Measurements from ENCODE around the gene PRPF19. TPM values are rescaled to one million over a fixed set of nuclear protein-coding genes. Genes with fewer than 3 reads are reported as not detected.

Gene PRPF19
- total and polyA plus RNA-seq, 2 of the 8 experiments (the other 6 are each of a cell fraction or from before 2014, with no cell fraction given): 107 to 141 TPM

DNA sequence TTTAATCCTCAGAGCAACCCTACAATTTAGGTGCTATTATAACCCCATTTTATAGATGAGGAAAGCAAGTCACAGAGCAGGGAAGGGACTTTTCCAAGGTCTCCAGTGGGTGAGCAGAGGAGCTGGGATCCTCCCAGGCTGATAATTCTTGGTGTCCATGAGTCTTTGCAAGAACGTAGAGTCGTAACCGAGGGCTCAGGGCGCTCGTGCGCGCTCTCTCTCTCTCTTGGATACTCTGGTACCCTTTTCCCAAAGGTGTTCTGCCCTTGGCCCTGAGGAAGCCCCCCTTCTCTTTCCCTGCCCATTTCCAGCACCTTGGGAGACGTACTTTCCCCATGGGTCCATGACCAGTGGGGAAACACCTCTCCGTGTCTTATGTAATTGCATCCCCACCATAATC lies 44.2 kb downstream of the PRPF19 start:
- POLR2A ChIA-PET (ENCODE audit: partially characterized antibody): no interaction called here
- WGBS, 2 experiments (ENCODE audit: extremely low coverage in 1 of 2, insufficient coverage in 1 of 2, insufficient read length in 1 of 2, insufficient replicate concordance in 2 of 2, low coverage in 1 of 2, low lambda C conversion rate in 2 of 2, missing lambda C conversion rate in 1 of 2): 83% methylated on average over 6 of the region's 9 CpGs; no CpG with 5 or more reads in 1 of the 2 experiments
- no peak overlapping the region for H3K18ac ChIP-seq (ENCODE audit: extremely low read depth, low read length)
- no peak for TF ChIP-seq JUN (IDR thresholded peaks at IDR 0.05; ENCODE audit: low read depth, low read length)
- TF ChIP-seq BCL11A (IDR thresholded peaks at IDR 0.05; ENCODE audit: low read depth in 2 of 2, low read length in 2 of 2): no peak
- TF ChIP-seq TAF1 (IDR thresholded peaks at IDR 0.05; ENCODE audit: low read depth, low read length): no peak
- TF ChIP-seq, protein P1, sequence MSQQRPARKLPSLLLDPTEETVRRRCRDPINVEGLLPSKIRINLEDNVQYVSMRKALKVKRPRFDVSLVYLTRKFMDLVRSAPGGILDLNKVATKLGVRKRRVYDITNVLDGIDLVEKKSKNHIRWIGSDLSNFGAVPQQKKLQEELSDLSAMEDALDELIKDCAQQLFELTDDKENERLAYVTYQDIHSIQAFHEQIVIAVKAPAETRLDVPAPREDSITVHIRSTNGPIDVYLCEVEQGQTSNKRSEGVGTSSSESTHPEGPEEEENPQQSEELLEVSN (IDR thresholded peaks at IDR 0.05): no peak
- no peak for TF ChIP-seq PHF8 (conservative IDR thresholded peaks at IDR 0.05; ENCODE audit: low read depth, low read length)
- TF ChIP-seq EGR1 (IDR thresholded peaks at IDR 0.05; ENCODE audit: borderline replicate concordance, low read depth, low read length): no peak
- TF ChIP-seq RFX5 (IDR thresholded peaks at IDR 0.05; ENCODE audit: borderline replicate concordance, low read depth, low read length): no peak
- TF ChIP-seq RXRA (IDR thresholded peaks at IDR 0.05; ENCODE audit: insufficient read depth, low read depth, low read length): no peak
- TF ChIP-seq POU5F1 (IDR thresholded peaks at IDR 0.05; ENCODE audit: low read depth, low read length): no peak
- TF ChIP-seq TCF12 (IDR thresholded peaks at IDR 0.05; ENCODE audit: low read depth, low read length): no peak
- TF ChIP-seq CTBP2 (IDR thresholded peaks at IDR 0.05; ENCODE audit: borderline replicate concordance, insufficient read depth, insufficient read length, low read length): no peak
- no peak for TF ChIP-seq BRCA1 (IDR thresholded peaks at IDR 0.05; ENCODE audit: low read depth, low read length)
- TF ChIP-seq HDAC6 (IDR thresholded peaks at IDR 0.05; ENCODE audit: low read depth, low read length): no peak
- TF ChIP-seq SP2 (IDR thresholded peaks at IDR 0.05; ENCODE audit: low read length): no peak
- TF ChIP-seq TAF7 (optimal IDR thresholded peaks at IDR 0.05; ENCODE audit: borderline replicate concordance, low read depth, low read length): no peak

More for the DNA sequence above, 44.2 kb downstream of the PRPF19 start:
- Histone ChIP-seq H4K20me1 (replicated peaks in 1 of 2; ENCODE audit: control insufficient read depth in 1 of 2, insufficient read depth in 2 of 2, low read length in 2 of 2) (no peaks in the 10 kb centered on the region), H3K23ac (ENCODE audit: insufficient read length) (no peak overlapping the region), H4K5ac (ENCODE audit: insufficient read length, low read depth, low read length) (no peak overlapping the region), H3K4ac (replicated peaks; ENCODE audit: insufficient read length, low read depth, low read length) (no peak overlapping the region), H3K9ac (replicated peaks in 1 of 4; ENCODE audit: extremely low read depth in 1 of 4, low read depth in 3 of 4, low read length in 3 of 4) (no peak overlapping the region), H3K27me3 (replicated peaks in 1 of 4; ENCODE audit: control insufficient read depth in 3 of 4, extremely low read depth in 1 of 4, insufficient read depth in 3 of 4, low read length in 3 of 4) (no peaks in the 10 kb centered on the region), H3K4me2 (ENCODE audit: insufficient read depth in 1 of 2, low read depth in 2 of 2, low read length in 2 of 2) (no peak overlapping the region), H2AFZ (ENCODE audit: low read length) (no peak overlapping the region), H3K9me3 (ENCODE audit: insufficient read depth in 2 of 2, low read depth in 1 of 2, low read length in 1 of 2) (no peaks in the 10 kb centered on the region), H3K4me1 (replicated peaks in 1 of 4; ENCODE audit: control insufficient read depth in 3 of 4, insufficient read depth in 4 of 4, low read length in 3 of 4) (no peaks in the 10 kb centered on the region), H3K56ac (replicated peaks; ENCODE audit: insufficient read length, low read depth, low read length) (no peak overlapping the region), H3K4me3 (ENCODE audit: extremely low read depth in 1 of 4, insufficient read depth in 2 of 4, low read depth in 3 of 4, low read length in 4 of 4) (no peak overlapping the region), H2BK12ac (ENCODE audit: low read depth, low read length) (no peak overlapping the region), H2AK5ac (ENCODE audit: low read depth, low read length) (no peak overlapping the region), H3K79me1 (ENCODE audit: low read depth, low read length) (no peaks in the 10 kb centered on the region), H4K91ac (replicated peaks; ENCODE audit: insufficient read length, low read length) (no peak overlapping the region), H3K79me2 (ENCODE audit: control insufficient read depth in 1 of 2, insufficient read depth in 2 of 2, low read length in 2 of 2) (no peaks in the 10 kb centered on the region), H3K27ac (ENCODE audit: low read depth, low read length) (no peak overlapping the region), H2BK120ac (replicated peaks; ENCODE audit: low read depth, low read length) (no peak overlapping the region), H2BK15ac (ENCODE audit: low read length) (no peak overlapping the region), H3K23me2 (ENCODE audit: low read depth, low read length) (no peaks in the 10 kb centered on the region), H2BK20ac (ENCODE audit: low read length) (no peak overlapping the region), H4K8ac (ENCODE audit: extremely low read depth, insufficient read depth, low read length) (no peak overlapping the region), H3K14ac (ENCODE audit: insufficient read length) (no peak overlapping the region), H2BK5ac (ENCODE audit: low read depth, low read length) (no peak overlapping the region), H3K36me3 (ENCODE audit: control insufficient read depth in 2 of 4, insufficient read depth in 4 of 4, low read length in 3 of 4) (no peaks in the 10 kb centered on the region)
- no peak for DNase-seq (ENCODE audit: low read depth in 1 of 2, low spot score in 2 of 2)
- CTCF ChIA-PET (ENCODE audit: partially characterized antibody): interaction anchor here (2.0 to 6.5 kb wide), 2 partner anchors 25 to 26 kb away, joined by 6 to 38 read pairs; no protein-coding TSS in a partner anchor
- no peak for FAIRE-seq
